ENCODE results near the gene SYNE2. TPM values are rescaled to one million over a fixed set of nuclear protein-coding genes. Genes with fewer than 3 reads are reported as not detected.

Gene SYNE2
- total RNA-seq, 4 donors from 2014 or later: 136 to 323 (median 215) TPM

DNA sequence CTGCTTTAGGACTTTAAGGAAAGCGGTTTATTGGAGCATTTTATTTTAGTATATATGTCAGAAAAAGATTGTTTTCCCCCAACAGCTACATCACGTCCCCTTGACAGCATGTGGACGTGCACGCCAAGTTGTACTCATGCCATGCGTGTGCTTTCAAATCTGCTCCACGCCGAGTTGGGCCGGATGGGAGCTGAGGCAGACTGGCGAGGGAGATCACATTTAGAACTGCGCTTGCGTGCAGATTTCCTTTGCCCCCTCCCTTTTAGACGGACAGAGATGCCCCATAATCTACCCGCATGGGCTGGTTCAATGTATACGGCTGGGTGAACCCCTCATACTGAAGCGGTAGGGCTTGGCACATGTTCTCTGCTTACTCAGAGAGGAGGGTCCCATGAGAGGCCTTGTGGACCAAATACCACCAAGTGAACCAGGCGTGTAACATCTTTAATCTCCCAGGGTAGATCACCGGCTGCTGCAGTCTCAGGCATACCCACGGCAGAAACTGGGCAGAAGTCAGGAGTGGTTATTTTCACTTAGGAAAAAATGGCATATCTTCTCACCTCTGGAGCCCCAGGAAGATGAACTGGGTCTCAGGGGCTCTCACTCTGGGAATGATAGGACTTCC is 349.2 kb downstream of the SYNE2 start:
- TF ChIP-seq, protein P1, sequence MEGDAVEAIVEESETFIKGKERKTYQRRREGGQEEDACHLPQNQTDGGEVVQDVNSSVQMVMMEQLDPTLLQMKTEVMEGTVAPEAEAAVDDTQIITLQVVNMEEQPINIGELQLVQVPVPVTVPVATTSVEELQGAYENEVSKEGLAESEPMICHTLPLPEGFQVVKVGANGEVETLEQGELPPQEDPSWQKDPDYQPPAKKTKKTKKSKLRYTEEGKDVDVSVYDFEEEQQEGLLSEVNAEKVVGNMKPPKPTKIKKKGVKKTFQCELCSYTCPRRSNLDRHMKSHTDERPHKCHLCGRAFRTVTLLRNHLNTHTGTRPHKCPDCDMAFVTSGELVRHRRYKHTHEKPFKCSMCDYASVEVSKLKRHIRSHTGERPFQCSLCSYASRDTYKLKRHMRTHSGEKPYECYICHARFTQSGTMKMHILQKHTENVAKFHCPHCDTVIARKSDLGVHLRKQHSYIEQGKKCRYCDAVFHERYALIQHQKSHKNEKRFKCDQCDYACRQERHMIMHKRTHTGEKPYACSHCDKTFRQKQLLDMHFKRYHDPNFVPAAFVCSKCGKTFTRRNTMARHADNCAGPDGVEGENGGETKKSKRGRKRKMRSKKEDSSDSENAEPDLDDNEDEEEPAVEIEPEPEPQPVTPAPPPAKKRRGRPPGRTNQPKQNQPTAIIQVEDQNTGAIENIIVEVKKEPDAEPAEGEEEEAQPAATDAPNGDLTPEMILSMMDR (IDR thresholded peaks at IDR 0.05; ENCODE audit: low read depth): no peak

DNA sequence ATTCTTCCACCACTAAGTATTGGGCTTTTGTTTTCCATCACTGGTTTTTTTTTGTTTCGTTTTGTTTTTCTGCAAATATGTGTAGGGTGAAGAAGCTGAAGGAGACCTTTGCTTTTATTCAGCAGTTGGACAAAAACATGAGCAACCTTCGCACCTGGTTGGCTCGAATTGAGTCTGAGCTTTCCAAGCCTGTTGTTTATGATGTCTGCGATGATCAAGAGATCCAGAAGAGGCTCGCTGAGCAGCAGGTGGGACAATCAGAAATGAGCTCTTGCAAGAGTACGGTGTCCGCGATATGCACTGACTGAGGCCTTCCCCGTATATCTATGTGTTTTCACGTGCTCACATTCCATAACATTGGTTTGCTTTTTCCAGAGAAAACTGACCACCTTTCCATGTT is 349.9 kb downstream of the SYNE2 start:
- TF ChIP-seq, protein P1 (IDR thresholded peaks at IDR 0.05; ENCODE audit: low read depth): no peak

DNA sequence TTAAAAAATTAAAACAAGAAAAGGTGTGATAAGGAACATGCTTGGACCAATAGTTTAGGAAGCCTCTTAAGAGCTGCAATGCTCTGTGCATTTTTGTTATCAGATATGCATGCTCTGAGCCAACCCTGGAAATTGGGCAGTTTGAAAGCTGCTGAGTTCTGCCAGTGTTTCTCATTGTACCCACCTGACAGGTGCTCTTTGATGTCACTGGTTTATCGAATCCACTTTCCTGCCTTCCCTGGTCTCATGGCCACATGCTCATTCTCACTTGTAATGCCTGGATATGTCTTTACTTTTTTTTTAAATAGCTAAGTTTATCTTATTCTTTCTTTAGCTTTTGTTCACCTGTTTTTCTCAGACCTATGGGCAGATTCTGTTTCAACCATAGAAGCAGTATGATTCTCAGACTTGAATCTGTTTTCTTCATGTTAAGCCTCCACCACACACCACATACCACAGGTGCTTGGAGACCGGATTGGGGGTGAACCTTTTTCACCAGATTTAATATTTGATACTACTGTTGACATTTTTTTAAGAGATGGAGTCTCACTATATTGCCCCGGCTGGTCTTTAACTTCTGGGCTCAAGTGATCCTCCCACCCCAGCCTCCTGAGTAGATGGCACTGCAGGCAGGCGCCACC is 350.7 kb downstream of the SYNE2 start:
- TF ChIP-seq, protein P1 (IDR thresholded peaks at IDR 0.05; ENCODE audit: low read depth): no peak

DNA sequence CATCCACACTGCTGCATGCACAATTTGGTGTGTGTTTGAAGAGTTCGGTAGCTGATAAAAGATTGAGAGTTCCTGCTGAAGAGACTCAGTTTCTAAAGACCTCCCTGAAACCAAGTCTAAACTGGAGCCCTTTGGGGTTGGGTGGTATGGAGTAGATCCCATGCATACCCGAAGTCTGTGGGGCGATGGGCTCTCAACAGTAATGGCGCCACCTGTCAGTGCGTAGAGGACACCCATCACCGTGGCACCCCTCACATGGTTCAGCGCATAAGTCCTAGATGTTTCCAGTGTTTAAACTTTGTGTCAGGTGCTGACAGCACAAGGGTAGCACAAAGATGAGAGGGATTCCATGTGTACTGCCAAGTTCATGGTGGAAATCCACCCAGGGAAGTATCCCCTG is 355.5 kb downstream of the SYNE2 start:
- TF ChIP-seq, protein P1 (IDR thresholded peaks at IDR 0.05; ENCODE audit: low read depth): no peak

DNA sequence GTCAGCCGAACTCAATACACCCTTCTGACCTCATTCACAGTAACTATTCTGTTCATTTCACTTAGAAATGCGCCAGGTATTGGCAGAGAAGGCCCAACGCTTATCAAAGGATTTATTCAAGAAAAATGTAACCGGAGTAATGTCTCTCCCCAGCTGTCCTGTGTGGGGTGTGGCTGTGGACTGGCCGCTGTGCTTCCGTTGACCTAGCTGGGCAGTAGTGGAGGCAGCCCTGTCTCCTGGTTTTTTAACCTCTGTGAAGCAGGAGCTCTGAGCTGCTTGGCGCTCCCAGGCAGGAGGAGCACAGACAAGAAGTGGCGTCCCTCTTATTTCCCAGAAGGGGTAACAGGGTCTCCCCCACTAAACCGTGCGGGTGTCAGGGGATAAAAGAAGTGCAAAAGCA is 356.2 kb downstream of the SYNE2 start:
- TF ChIP-seq, protein P1 (IDR thresholded peaks at IDR 0.05; ENCODE audit: low read depth): no peak

DNA sequence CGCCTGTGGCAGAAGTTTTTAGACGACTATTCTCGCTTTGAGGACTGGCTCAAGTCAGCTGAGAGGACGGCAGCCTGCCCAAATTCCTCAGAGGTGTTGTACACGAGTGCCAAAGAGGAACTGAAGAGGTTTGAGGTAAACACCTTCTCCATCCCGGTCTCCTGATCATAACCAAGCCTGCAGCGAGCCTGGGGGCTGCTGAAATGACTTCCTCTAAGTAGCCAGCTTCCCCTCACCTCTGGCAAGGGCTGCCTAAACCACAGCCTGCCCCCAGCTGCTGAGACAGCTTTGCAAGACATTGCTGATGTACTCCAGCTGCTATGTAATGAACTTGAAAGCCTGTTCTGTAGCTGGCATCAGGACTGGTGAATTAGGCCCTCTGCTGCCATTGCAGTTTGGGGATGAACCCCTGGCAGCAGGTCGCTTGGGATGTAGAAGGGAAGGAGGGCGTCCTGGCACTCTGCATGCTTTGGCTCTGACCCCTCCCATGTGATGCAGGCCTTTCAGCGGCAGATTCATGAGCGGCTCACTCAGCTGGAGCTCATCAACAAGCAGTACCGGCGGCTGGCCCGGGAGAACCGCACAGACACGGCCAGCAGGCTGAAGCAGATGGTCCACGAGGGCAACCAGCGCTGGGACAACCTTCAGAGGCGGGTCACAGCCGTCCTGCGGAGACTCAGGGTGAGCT is 356.8 kb downstream of the SYNE2 start:
- TF ChIP-seq, protein P1 (IDR thresholded peaks at IDR 0.05; ENCODE audit: low read depth): no peak

DNA sequence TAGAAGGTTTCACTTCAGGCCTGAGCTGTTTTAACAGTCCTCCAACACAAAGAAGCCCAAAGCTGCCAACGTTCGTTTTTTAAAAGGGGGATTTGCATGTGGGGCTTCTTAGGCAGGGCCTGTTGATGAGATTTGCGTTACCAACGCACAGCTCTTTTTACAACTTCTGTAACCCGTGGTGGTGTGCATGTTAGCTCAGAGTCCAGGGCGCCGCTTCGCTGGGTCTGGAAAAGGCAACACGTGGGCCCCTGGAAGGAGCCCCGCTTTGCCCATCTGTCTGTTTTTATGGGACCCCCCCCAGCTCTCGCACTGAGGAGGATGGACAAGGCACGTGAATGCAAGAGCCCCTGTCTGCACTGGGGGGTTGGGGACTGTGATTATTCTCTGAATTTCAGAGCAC is 357.4 kb downstream of the SYNE2 start:
- TF ChIP-seq, protein P1 (IDR thresholded peaks at IDR 0.05; ENCODE audit: low read depth): no peak
